ENCODE data around the gene MYT1.
A peak's percentile ranks its signal among the peaks of the same experiment; 100 is the strongest.
"Not testable (repeated sequence)": the region's sequence is repeated elsewhere in the genome, so short reads cannot be mapped to it uniquely, and the experiment has no call there.

The MYT1 gene

GRCh38 chr20:64280460-64280843 lies 116.2 kb downstream of the MYT1 start:
- DNase-seq: no peak

GRCh38 chr20:64283646-64284045 lies 119.4 kb downstream of the MYT1 start:
- no peak for DNase-seq

- DNase-seq: peak; percentile 36 to 75 (median 53)
These were observed 121.6 kb downstream of the MYT1 start for GRCh38 chr20:64285579-64286446.

GRCh38 chr20:64286447-64287263 lies 122.4 kb downstream of the MYT1 start:
- DNase-seq: not testable (repeated sequence)

GRCh38 chr20:64287264-64287590 lies 123.0 kb downstream of the MYT1 start:
- not testable (repeated sequence) for DNase-seq

All from activated CD4-positive, CD25-positive, alpha-beta regulatory T cell (primary cell).